B cell (primary cell): ENCODE measurements around the gene EPN1. TPM values are rescaled to one million over a fixed set of nuclear protein-coding genes. Genes with fewer than 3 reads are reported as not detected.

Source experiments
- ATAC-seq: fragments of 200-7000 bp; cut with Tn5 transposase; one replicate; pipeline ENCODE4 v1.10.0; 2021; ENCODE audit warnings: low read depth, mild to moderate bottlenecking, moderate number of reproducible peaks, moderate library complexity
- CTCF ChIA-PET: fragments of 350-600 bp; sonication (Branson Sonifier 250); formaldehyde crosslinking; loops from one replicate; lab custom pipeline; 2021; ENCODE audit warnings: antibody characterized with exemption, inconsistent platforms; lab: Charles Lee
- POLR2A ChIA-PET: fragments of 350-600 bp; sonication (Branson Sonifier 250); formaldehyde crosslinking; loops from one replicate; lab custom pipeline; 2021; ENCODE audit warnings: antibody characterized with exemption; lab: Charles Lee
- DNase-seq: peaks from one replicate; pipeline ENCODE4 v3.0.0; 2013
- H2AFZ ChIP-seq: 2 replicates; pipeline ENCODE4 v1.6.1; 2012; ENCODE audit warnings: mild to moderate bottlenecking, low read depth, low read length; ENCODE audit not compliant: insufficient read depth, poor library complexity, severe bottlenecking
- H3K27ac ChIP-seq, 2 donors: 1 replicate in 1 of 2; 2 replicates in 1 of 2; pipeline ENCODE4 v1.5.1; 2012 to 2013; ENCODE audit warnings: low read length in 2 of 2, mild to moderate bottlenecking in 2 of 2, moderate library complexity in 1 of 2
- H3K27me3 ChIP-seq, 4 experiments: fragments of 200-600 bp in 1 of 4; sonication (generic) in 1 of 4; replicated peaks in 1 of 4; 1 replicate in 2 of 4; 2 replicates in 2 of 4; pipeline versions ENCODE4 v1.6.1 to v1.7.0; 2013 to 2016; ENCODE audit warnings: low read length in 3 of 4, mild to moderate bottlenecking in 2 of 4, mixed read lengths in 1 of 4, moderate library complexity in 1 of 4; ENCODE audit not compliant: insufficient read depth in 4 of 4, control insufficient read depth in 3 of 4; ENCODE audit errors: control extremely low read depth in 1 of 4
- H3K36me3 ChIP-seq, 2 experiments: replicated peaks in 1 of 2; 1 replicate in 1 of 2; 2 replicates in 1 of 2; pipeline versions ENCODE4 v1.6.1 to v1.7.1; 2013; ENCODE audit warnings: low read length in 1 of 2; ENCODE audit not compliant: insufficient read depth in 2 of 2, control insufficient read depth in 1 of 2; ENCODE audit errors: control extremely low read depth in 1 of 2, extremely low read depth in 1 of 2
- H3K4me1 ChIP-seq, 2 donors: fragments of 200-600 bp in 1 of 2; sonication (generic) in 1 of 2; 1 replicate in 1 of 2; 2 replicates in 1 of 2; pipeline versions ENCODE4 v1.5.1 to v1.6.1; 2013 to 2017; ENCODE audit warnings: low read length in 2 of 2; ENCODE audit not compliant: control insufficient read depth in 2 of 2, insufficient read depth in 2 of 2
- H3K4me2 ChIP-seq: replicated peaks from 2 replicates; pipeline ENCODE3; 2012; ENCODE audit warnings: mild to moderate bottlenecking, low read depth, low read length; ENCODE audit not compliant: poor library complexity, severe bottlenecking
- H3K4me3 ChIP-seq, 5 experiments: fragments of 200-600 bp in 1 of 5; sonication (generic) in 1 of 5; 1 replicate in 3 of 5; 2 replicates in 2 of 5; pipeline versions ENCODE4 v1.5.1 to v1.7.0; 2011 to 2016; ENCODE audit warnings: low read length in 4 of 5, mild to moderate bottlenecking in 4 of 5, low read depth in 2 of 5, control low read depth in 1 of 5, moderate library complexity in 1 of 5; ENCODE audit not compliant: insufficient read depth in 1 of 5; ENCODE audit errors: control extremely low read depth in 1 of 5, extremely low read depth in 1 of 5
- H3K79me2 ChIP-seq: fragments of 200-600 bp; sonication (generic); one replicate; pipeline ENCODE4 v1.6.0; 2016; ENCODE audit warnings: low read length; ENCODE audit not compliant: control insufficient read depth, insufficient read depth
- H3K9ac ChIP-seq: fragments of 200-600 bp; sonication (generic); 2 replicates; pipeline ENCODE4 v1.6.1; 2017; ENCODE audit warnings: mild to moderate bottlenecking, low read length, moderate library complexity
- H3K9me3 ChIP-seq, 3 donors: one replicate each; pipeline versions ENCODE4 v1.6.1 to v1.7.1; 2013; ENCODE audit warnings: low read length in 2 of 3; ENCODE audit not compliant: control insufficient read depth in 2 of 3, insufficient read depth in 1 of 3; ENCODE audit errors: control extremely low read depth in 1 of 3
- H4K20me1 ChIP-seq: 2 replicates; pipeline ENCODE4 v1.6.0; 2012; ENCODE audit warnings: mild to moderate bottlenecking, low read length; ENCODE audit not compliant: insufficient read depth, control insufficient read depth, poor library complexity, severe bottlenecking
- H3K27ac Mint-ChIP-seq: one replicate; pipeline ENCODE4 v1.8.0; 2021; ENCODE audit warnings: mixed read lengths
- H3K27me3 Mint-ChIP-seq: one replicate; pipeline ENCODE4 v1.8.0; 2021; ENCODE audit warnings: mixed read lengths
- H3K4me1 Mint-ChIP-seq: one replicate; pipeline ENCODE4 v1.8.0; 2021; ENCODE audit warnings: mixed read lengths
- H3K4me3 Mint-ChIP-seq: one replicate; pipeline ENCODE4 v1.8.0; 2021; ENCODE audit warnings: mixed read lengths
- H3K9me3 Mint-ChIP-seq: one replicate; pipeline ENCODE4 v1.8.0; 2022; ENCODE audit warnings: mixed read lengths; ENCODE audit not compliant: insufficient read depth
- EZH2 ChIP-seq: IDR thresholded peaks from 2 replicates; pipeline ENCODE4 v1.6.1; 2012; ENCODE audit warnings: borderline replicate concordance, low read depth, mild to moderate bottlenecking, moderate library complexity, low read length; ENCODE audit not compliant: insufficient read depth, poor library complexity, severe bottlenecking
- WGBS: methylation state at CpG from one replicate; pipeline ENCODE4 v1.1.5; 2013; ENCODE audit warnings: missing lambda C conversion rate; ENCODE audit not compliant: insufficient coverage; 5-methylcytosine and 5-hydroxymethylcytosine counted together
- intact Hi-C: fragments of 100-400 bp; cut with micrococcal nuclease; formaldehyde crosslinking; loops from one replicate; pipeline ENCODE4 v1.10.0; 2022
- polyA plus RNA-seq: library from polyadenylated mRNA; depleted of rRNA; stranded (reverse); fragments of >200 nt; gene quantifications from 2 replicates; pipeline ENCODE4 v1.2.3, GENCODE V29; 2012
- total RNA-seq, 2 donors: library from RNA; stranded (reverse); fragments of 120-200 nt in 1 of 2; gene quantifications; 1 replicate in 1 of 2; 2 replicates in 1 of 2; pipeline versions ENCODE4 v1.2.3 to v1.2.4, GENCODE V29; 2013 to 2022
- TF ChIP-seq, protein P1 (sequence below): fragments of 200-600 bp; IDR thresholded peaks from one replicate; pipeline ENCODE4 v1.8.0; 2022; ENCODE audit warnings: antibody characterized with exemption, mild to moderate bottlenecking

Gene EPN1
- total and polyA plus RNA-seq, 2 donors (not counting 1 experiment from before 2014, with no cell fraction given) = 54.4 to 63.9 TPM

DNA sequence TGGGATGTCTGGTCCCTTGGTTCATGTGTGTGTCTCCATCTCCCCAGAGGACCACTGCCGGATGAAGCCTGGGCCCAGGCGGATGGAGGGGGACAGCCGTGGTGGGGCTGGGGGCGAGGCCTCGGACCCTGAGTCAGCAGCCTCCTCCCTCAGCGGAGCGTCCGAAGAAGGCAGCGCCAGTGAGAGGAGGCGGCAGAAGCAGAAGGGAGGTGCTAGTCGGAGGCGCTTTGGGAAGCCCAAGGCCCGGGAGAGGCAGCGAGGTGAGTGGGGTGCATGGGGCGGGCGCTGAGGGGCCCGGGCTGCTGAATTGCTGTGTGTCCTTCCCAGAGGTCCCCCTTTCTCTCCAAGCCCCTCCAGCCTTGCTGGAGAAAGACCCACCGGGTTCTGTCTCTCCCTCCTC, 23.8 kb upstream of the EPN1 start:
- Histone ChIP-seq H3K36me3 (peaks cover 0 to 25% of the 10 kb centered on the region in 2 experiments), H3K4me1 (peaks cover 27 to 45% of the 10 kb centered on the region in 2 donors), H3K27me3 (no peaks in the 10 kb centered on the region), H3K4me2 (no peak overlapping the region), H2AFZ (no peak overlapping the region), H3K79me2 (peaks cover 32% of the 10 kb centered on the region), H4K20me1 (peaks cover 9% of the 10 kb centered on the region), H3K4me3 (no peak overlapping the region), H3K9me3 (no peaks in the 10 kb centered on the region), H3K27ac (no peak overlapping the region), H3K9ac (no peak overlapping the region)
- TF ChIP-seq, protein P1, sequence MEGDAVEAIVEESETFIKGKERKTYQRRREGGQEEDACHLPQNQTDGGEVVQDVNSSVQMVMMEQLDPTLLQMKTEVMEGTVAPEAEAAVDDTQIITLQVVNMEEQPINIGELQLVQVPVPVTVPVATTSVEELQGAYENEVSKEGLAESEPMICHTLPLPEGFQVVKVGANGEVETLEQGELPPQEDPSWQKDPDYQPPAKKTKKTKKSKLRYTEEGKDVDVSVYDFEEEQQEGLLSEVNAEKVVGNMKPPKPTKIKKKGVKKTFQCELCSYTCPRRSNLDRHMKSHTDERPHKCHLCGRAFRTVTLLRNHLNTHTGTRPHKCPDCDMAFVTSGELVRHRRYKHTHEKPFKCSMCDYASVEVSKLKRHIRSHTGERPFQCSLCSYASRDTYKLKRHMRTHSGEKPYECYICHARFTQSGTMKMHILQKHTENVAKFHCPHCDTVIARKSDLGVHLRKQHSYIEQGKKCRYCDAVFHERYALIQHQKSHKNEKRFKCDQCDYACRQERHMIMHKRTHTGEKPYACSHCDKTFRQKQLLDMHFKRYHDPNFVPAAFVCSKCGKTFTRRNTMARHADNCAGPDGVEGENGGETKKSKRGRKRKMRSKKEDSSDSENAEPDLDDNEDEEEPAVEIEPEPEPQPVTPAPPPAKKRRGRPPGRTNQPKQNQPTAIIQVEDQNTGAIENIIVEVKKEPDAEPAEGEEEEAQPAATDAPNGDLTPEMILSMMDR = no peak
- no peak for TF ChIP-seq EZH2
- POLR2A ChIA-PET = no interaction called here
- Mint-ChIP-seq H3K4me1 (peaks cover 45% of the 10 kb centered on the region), H3K27me3 (no peaks in the 10 kb centered on the region), H3K9me3 (no peaks in the 10 kb centered on the region), H3K27ac (peak overlapping the region; percentile 54), H3K4me3 (peak overlapping the region; percentile 30)
- CTCF ChIA-PET = no interaction called here
- intact Hi-C loops = no loop called here
- WGBS = 93% methylated on average over 14 of the region's 18 CpGs
- no peak for DNase-seq
- no peak for ATAC-seq

DNA sequence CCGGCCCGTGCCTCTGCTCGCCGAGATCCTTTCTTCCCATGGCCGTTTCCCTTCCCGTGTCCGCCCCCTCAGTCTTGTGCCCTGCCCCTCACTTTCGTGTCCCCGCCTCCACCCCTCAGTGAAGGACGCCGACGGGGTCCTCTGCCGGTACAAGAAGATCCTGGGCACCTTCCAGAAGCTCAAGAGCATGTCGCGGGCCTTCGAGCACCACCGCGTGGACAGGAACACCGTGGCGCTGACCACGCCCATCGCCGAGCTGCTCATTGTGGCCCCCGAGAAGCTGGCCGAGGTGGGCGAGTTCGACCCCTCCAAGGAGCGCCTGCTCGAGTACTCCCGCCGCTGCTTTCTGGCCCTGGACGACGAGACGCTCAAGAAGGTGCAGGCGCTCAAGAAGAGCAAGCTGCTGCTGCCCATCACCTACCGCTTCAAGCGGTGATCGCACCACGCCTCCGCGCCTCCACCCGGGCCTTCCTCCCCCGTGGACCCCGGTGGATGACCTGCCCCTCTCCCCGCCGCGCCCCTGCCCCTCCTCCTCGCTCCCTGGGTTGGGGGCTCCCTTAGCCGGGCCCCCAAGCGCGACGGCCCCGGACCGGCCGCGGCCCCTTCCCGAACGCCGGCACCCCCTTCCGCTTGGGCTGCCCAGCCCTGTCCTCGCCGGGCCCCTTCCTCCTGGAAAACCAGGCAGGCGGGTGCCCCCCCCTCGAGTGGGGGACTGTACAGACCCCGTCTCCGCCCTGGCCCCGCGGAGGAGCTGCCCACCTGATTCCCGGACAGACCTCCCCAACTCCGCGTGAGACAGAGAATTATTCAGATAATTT, 22.5 kb upstream of the EPN1 start:
- H3K4me2 ChIP-seq = peak overlapping the region; percentile 87
- no peak overlapping the region for H3K27ac ChIP-seq
- H3K27me3 Mint-ChIP-seq = no peaks in the 10 kb centered on the region
- TF ChIP-seq, protein P1 = no peak
- TF ChIP-seq EZH2 = no peak
- no peak for ATAC-seq
- WGBS = 93% methylated on average over 64 of the region's 71 CpGs
- CTCF ChIA-PET = interaction anchor here (0.6 to 3.9 kb wide), 7 partner anchors 13 to 179 kb away, joined by 3 to 87 read pairs (median 5); partner anchors contain the start of gene ZNF580
- no peak overlapping the region for H2AFZ ChIP-seq
- H3K4me1 Mint-ChIP-seq = peaks cover 51% of the 10 kb centered on the region
- no peak overlapping the region for H3K4me3 ChIP-seq
- H3K27me3 ChIP-seq = no peaks in the 10 kb centered on the region
- peak; percentile 46 for DNase-seq
- H4K20me1 ChIP-seq = peaks cover 22% of the 10 kb centered on the region
- H3K79me2 ChIP-seq = peaks cover 39% of the 10 kb centered on the region
- H3K4me3 Mint-ChIP-seq = peak overlapping the region; percentile 34
- POLR2A ChIA-PET = interaction anchor here (0.7 to 1.6 kb wide), 6 partner anchors 9 to 489 kb away, joined by 4 to 10 read pairs (median 6); partner anchors contain the start of genes ZNF444 and ZNF581
- H3K27ac Mint-ChIP-seq = peak overlapping the region; percentile 80
- no peak overlapping the region for H3K9ac ChIP-seq
- peaks cover 0 to 31% of the 10 kb centered on the region in 2 experiments for H3K36me3 ChIP-seq
- intact Hi-C loops = loop anchor here (1.0 kb wide), 1 partner anchor 20 kb away; no protein-coding TSS in a partner anchor
- no peaks in the 10 kb centered on the region for H3K9me3 Mint-ChIP-seq
- no peaks in the 10 kb centered on the region for H3K9me3 ChIP-seq
- peaks cover 32 to 46% of the 10 kb centered on the region in 2 donors for H3K4me1 ChIP-seq
